K562 (cell line): ENCODE data around the gene PHYHD1. TPM values are rescaled to one million over a fixed set of nuclear protein-coding genes. Genes with fewer than 3 reads are reported as not detected.

Source experiments
- CGGBP1 ChIP-seq: fragments of 250-450 bp; sonication (Bioruptor Pico); IDR thresholded peaks from 2 replicates; pipeline ENCODE4 v1.9.0; 2021; ENCODE audit warnings: mild to moderate bottlenecking
- CREBBP ChIP-seq: IDR thresholded peaks from one replicate; pipeline ENCODE4 v1.6.1; 2012; ENCODE audit warnings: low read depth, mild to moderate bottlenecking, control low read depth, inconsistent platforms, low read length
- E4F1 ChIP-seq: fragments of 250-450 bp; sonication (Bioruptor Pico); IDR thresholded peaks from 2 replicates; pipeline ENCODE4 v1.5.0; 2021; ENCODE audit warnings: mild to moderate bottlenecking, borderline replicate concordance
- ELF2 ChIP-seq: fragments of 250-450 bp; sonication (Bioruptor Pico); IDR thresholded peaks from 2 replicates; pipeline ENCODE4 v1.5.0; 2021; ENCODE audit warnings: mild to moderate bottlenecking
- GABPB1 ChIP-seq: sonication (generic); formaldehyde crosslinking; IDR thresholded peaks from 2 replicates; pipeline ENCODE4 v1.8.0; 2022; ENCODE audit warnings: mild to moderate bottlenecking, missing genetic modification reagents
- HMGN3 ChIP-seq: IDR thresholded peaks from 2 replicates; pipeline ENCODE4 v1.6.1; 2011; ENCODE audit warnings: borderline replicate concordance, low read depth, mild to moderate bottlenecking, mixed read lengths, low read length; ENCODE audit not compliant: insufficient read length; ENCODE audit errors: extremely low read depth
- HOMEZ ChIP-seq: fragments of 250-450 bp; sonication (Bioruptor Pico); IDR thresholded peaks from 2 replicates; pipeline ENCODE4 v1.4.0; 2020; ENCODE audit warnings: mild to moderate bottlenecking, moderate library complexity
- NCOA6 ChIP-seq: fragments of 450-650 bp; IDR thresholded peaks from 2 replicates; pipeline ENCODE4 v1.6.1; 2017; ENCODE audit warnings: mild to moderate bottlenecking
- NR2F6 ChIP-seq: fragments of 450-650 bp; formaldehyde crosslinking; IDR thresholded peaks from 2 replicates; pipeline ENCODE4 v1.4.0; 2020; ENCODE audit warnings: mild to moderate bottlenecking
- PCBP1 ChIP-seq: fragments of 200-400 bp; formaldehyde crosslinking; IDR thresholded peaks from 2 replicates; pipeline ENCODE4 v1.6.1; 2018; ENCODE audit warnings: mild to moderate bottlenecking, low read depth, low read length; ENCODE audit not compliant: poor library complexity, severe bottlenecking
- PPARD ChIP-seq: fragments of 250-450 bp; sonication (Bioruptor Pico); IDR thresholded peaks from 2 replicates; pipeline ENCODE4 v1.8.0; 2022; ENCODE audit warnings: inconsistent platforms, mild to moderate bottlenecking, moderate library complexity
- RREB1 ChIP-seq: fragments of 250-450 bp; sonication (Bioruptor Pico); IDR thresholded peaks from 2 replicates; pipeline ENCODE4 v1.4.0; 2020
- SRSF7 ChIP-seq: fragments of 200-400 bp; formaldehyde crosslinking; optimal IDR thresholded peaks from 2 replicates; pipeline ENCODE3; 2017; ENCODE audit warnings: mild to moderate bottlenecking, low read depth, low read length
- ZNF184 ChIP-seq: sonication (generic); formaldehyde crosslinking; IDR thresholded peaks from 2 replicates; pipeline ENCODE4 v1.5.0; 2020; ENCODE audit warnings: missing genetic modification reagents
- ZNF232 ChIP-seq: sonication (generic); formaldehyde crosslinking; IDR thresholded peaks from 2 replicates; pipeline ENCODE4 v1.8.0; 2022; ENCODE audit warnings: mild to moderate bottlenecking, missing genetic modification reagents
- ZNF512 ChIP-seq: IDR thresholded peaks from 2 replicates; pipeline ENCODE4 v1.6.1; 2016; ENCODE audit warnings: missing genetic modification characterization, missing compliant biosample characterization
- polyA plus RNA-seq, 8 experiments: library from polyadenylated mRNA; depleted of rRNA in 4 of 8; stranded (reverse) in 5 of 8; unstranded in 3 of 8; fragments of >200 nt; fragmentation: Nextera tagmentation in 2 of 8; fragmentation: Illumina TruSeq in 1 of 8; extraction: Ambion mirVana in 2 of 8; extraction: Trizol in 1 of 8; gene quantifications; 2 replicates each; pipeline versions ENCODE4 v1.2.1 to v1.2.3, GENCODE V29; 2011 to 2014; ENCODE audit warnings: inconsistent platforms in 1 of 8, missing spikeins in 1 of 8
- total RNA-seq, 7 experiments: library from RNA; depleted of rRNA in 6 of 7; stranded (reverse); fragments of >200 nt in 6 of 7; fragmentation: Illumina TruSeq in 2 of 7; extraction: Trizol in 2 of 7; gene quantifications; 2 replicates each; pipeline versions ENCODE4 v1.2.1 to v1.2.3, GENCODE V29; 2011 to 2021; ENCODE audit warnings: low replicate concordance in 1 of 7

PHYHD1 gene
- total and polyA plus RNA-seq, 9 of the 15 experiments (the other 6 are each of a cell fraction or from before 2014, with no cell fraction given) = 0.36 to 1.3 (median 0.80) TPM

- TF ChIP-seq E4F1 (CRISPR knock-in tag) (no peak), ELF2 (CRISPR knock-in tag) (peak; percentile 97), ZNF232 (CRISPR knock-in tag) (no peak), NCOA6 (no peak), PCBP1 (peak; percentile 83), PPARD (CRISPR knock-in tag) (no peak), HMGN3 (no peak), RREB1 (CRISPR knock-in tag) (no peak), SRSF7 (no peak), NR2F6 (CRISPR knock-in tag) (no peak), GABPB1 (peak; percentile 97), HOMEZ (CRISPR knock-in tag) (no peak), ZNF184 (CRISPR knock-in tag) (no peak), CGGBP1 (CRISPR knock-in tag) (no peak), ZNF512 (tag) (no peak), CREBBP (no peak)
These were observed 38.7 kb upstream of the PHYHD1 start, which contains the start of the genes KYAT1 and LRRC8A (continued) for GRCh38 chr9:128881884-128882676.
